HepG2 (cell line): ENCODE results near the gene KIF23. TPM values are rescaled to one million over a fixed set of nuclear protein-coding genes. Genes with fewer than 3 reads are reported as not detected.

Experiments used
- ATAC-seq: fragments of 200-7000 bp; cut with Tn5 transposase; 3 replicates; pipeline ENCODE4 v1.9.1; 2020; ENCODE audit warnings: mild to moderate bottlenecking, moderate library complexity
- BruUV-seq: library from RNA; stranded (reverse); fragments of 400-500 nt; replicated peaks from 2 replicates; lab custom pipeline; 2021; lab: Mats Ljungman, UMichigan
- CTCF ChIA-PET: fragments of 300-600 bp; formaldehyde crosslinking; extraction: SDS; loops from one replicate; lab custom pipeline; 2021; ENCODE audit warnings: low total read pairs, inconsistent platforms, low intra/inter-chr PET ratio; lab: Yijun Ruan, JAX
- POLR2A ChIA-PET: fragments of 350-600 bp; sonication (Branson Sonifier 250); formaldehyde crosslinking; loops from one replicate; lab custom pipeline; 2020; ENCODE audit warnings: antibody characterized with exemption, inconsistent platforms; lab: Yijun Ruan, JAX
- DNase-seq: peaks from one replicate; pipeline ENCODE4 v3.0.0-alpha.2; 2015; ENCODE audit warnings: low spot score
- FAIRE-seq: peaks from 3 replicates; lab custom pipeline; 2011; peaks lifted over from hg19 to GRCh38; lab: Jason Lieb, UNC
- H2AFZ ChIP-seq: one replicate; pipeline ENCODE4 v1.6.1; 2011; ENCODE audit warnings: low read length, inconsistent platforms
- H3K27ac ChIP-seq: fragments of 300-600 bp; 3 replicates; pipeline ENCODE4 v1.8.0; 2011; ENCODE audit warnings: mixed run types, mild to moderate bottlenecking, mixed read lengths, low read length, inconsistent platforms; ENCODE audit not compliant: insufficient read depth; ENCODE audit errors: extremely low read length
- H3K27me3 ChIP-seq, 2 experiments: fragments of 200-600 bp in 1 of 2; 2 replicates in 1 of 2; 3 replicates in 1 of 2; pipeline versions ENCODE4 v1.6.0 to v1.8.0; 2011; ENCODE audit warnings: low read length in 2 of 2, mild to moderate bottlenecking in 2 of 2, moderate library complexity in 2 of 2, inconsistent platforms in 1 of 2; ENCODE audit not compliant: insufficient read depth in 2 of 2, control insufficient read depth in 1 of 2
- H3K36me3 ChIP-seq, 2 experiments: fragments of 200-600 bp in 1 of 2; replicated peaks in 1 of 2; 2 replicates in 1 of 2; 3 replicates in 1 of 2; pipeline versions ENCODE4 v1.5.1 to v1.8.0; 2011; ENCODE audit warnings: low read length in 2 of 2, inconsistent platforms in 1 of 2; ENCODE audit not compliant: insufficient read depth in 2 of 2, control insufficient read depth in 1 of 2
- H3K4me1 ChIP-seq: 2 replicates; pipeline ENCODE4 v1.5.1; 2012; ENCODE audit warnings: low read length, inconsistent platforms; ENCODE audit not compliant: insufficient read depth
- H3K4me2 ChIP-seq: 2 replicates; pipeline ENCODE4 v1.6.0; 2011; ENCODE audit warnings: low read depth, low read length, inconsistent platforms
- H3K4me3 ChIP-seq, 3 experiments: fragments of 200-600 bp in 1 of 3; sonication (generic), shearing (Covaris generic) in 1 of 3; replicated peaks in 1 of 3; 2 replicates each; pipeline ENCODE4 v1.5.1; 2011 to 2016; ENCODE audit warnings: low read length in 3 of 3, inconsistent platforms in 2 of 3, low read depth in 2 of 3, mild to moderate bottlenecking in 2 of 3, control low read depth in 1 of 3, mixed read lengths in 1 of 3; ENCODE audit not compliant: insufficient read depth in 1 of 3
- H3K79me2 ChIP-seq: one replicate; pipeline ENCODE4 v1.6.1; 2011; ENCODE audit warnings: low read length, inconsistent platforms; ENCODE audit not compliant: insufficient read depth
- H3K9ac ChIP-seq: 2 replicates; pipeline ENCODE4 v1.6.0; 2011; ENCODE audit warnings: mild to moderate bottlenecking, low read depth, low read length, inconsistent platforms; ENCODE audit not compliant: insufficient read depth
- H3K9me3 ChIP-seq: 2 replicates; pipeline ENCODE4 v1.5.1; 2012; ENCODE audit warnings: mild to moderate bottlenecking, low read length
- H4K20me1 ChIP-seq: 2 replicates; pipeline ENCODE4 v1.6.0; 2011; ENCODE audit warnings: inconsistent platforms, mild to moderate bottlenecking, low read length, moderate library complexity; ENCODE audit not compliant: insufficient read depth
- CREB1 ChIP-seq, 2 experiments: fragments of 450-650 bp in 1 of 2; IDR thresholded peaks; 2 replicates each; pipeline ENCODE4 v1.6.1; 2016 to 2017; ENCODE audit warnings: control low read depth in 1 of 2, mild to moderate bottlenecking in 1 of 2, missing compliant biosample characterization in 1 of 2, missing genetic modification characterization in 1 of 2
- CTCF ChIP-seq: sonication (generic); formaldehyde crosslinking; IDR thresholded peaks from 2 replicates; pipeline ENCODE4 v1.5.0; 2020; ENCODE audit warnings: mild to moderate bottlenecking, missing genetic modification reagents, moderate library complexity
- ONECUT2 ChIP-seq: sonication (generic); formaldehyde crosslinking; IDR thresholded peaks from 2 replicates; pipeline ENCODE4 v1.4.0; 2020; ENCODE audit warnings: missing genetic modification reagents
- ZBTB46 ChIP-seq: sonication (generic); formaldehyde crosslinking; IDR thresholded peaks from 2 replicates; pipeline ENCODE4 v1.4.0; 2020; ENCODE audit warnings: mild to moderate bottlenecking, missing genetic modification reagents, borderline replicate concordance
- ZNF18 ChIP-seq: sonication (generic); formaldehyde crosslinking; IDR thresholded peaks from 2 replicates; pipeline ENCODE4 v1.8.0; 2022; ENCODE audit warnings: mild to moderate bottlenecking, missing genetic modification reagents; ENCODE audit not compliant: insufficient replicate concordance
- ZNF362 ChIP-seq: sonication (generic); formaldehyde crosslinking; IDR thresholded peaks from 2 replicates; pipeline ENCODE4 v1.4.0; 2020; ENCODE audit warnings: missing genetic modification reagents, mild to moderate bottlenecking, borderline replicate concordance
- WGBS: methylation state at CpG from one replicate; pipeline ENCODE4 v1.1.6; 2017; ENCODE audit warnings: low lambda C conversion rate; 5-methylcytosine and 5-hydroxymethylcytosine counted together
- in situ Hi-C: cut with HindIII; loops from 2 replicates; pipeline ENCODE4 v1.10.0; 2017; ENCODE audit warnings: low pct_unique_long_range_greater_than_20kb; ENCODE audit not compliant: extremely low pct_ligation_motif_present
- intact Hi-C: fragments of 100-400 bp; cut with micrococcal nuclease; formaldehyde crosslinking; loops from one replicate; pipeline ENCODE4 v1.10.0; 2022; ENCODE audit not compliant: unreplicated experiment
- polyA plus RNA-seq, 8 experiments: library from polyadenylated mRNA; depleted of rRNA in 3 of 8; stranded (reverse) in 7 of 8; unstranded in 1 of 8; fragments of >200 nt; fragmentation: Illumina TruSeq in 4 of 8; extraction: Trizol in 4 of 8; gene quantifications; 2 replicates each; pipeline versions ENCODE4 v1.2.1 to v1.2.3, GENCODE V29; 2011 to 2016; ENCODE audit warnings: low read depth in 4 of 8, missing spikeins in 1 of 8, mixed read lengths in 1 of 8; ENCODE audit not compliant: insufficient read depth in 1 of 8
- total RNA-seq, 5 experiments: library from RNA; depleted of rRNA; stranded (reverse); fragments of >200 nt; fragmentation: Illumina TruSeq; extraction: Trizol; gene quantifications; 2 replicates each; pipeline ENCODE4 v1.2.3, GENCODE V29; 2016; ENCODE audit warnings: low read depth in 1 of 5

KIF23 gene
- total and polyA plus RNA-seq, 2 of the 13 experiments (the other 11 are each of a cell fraction or from before 2014, with no cell fraction given): 11.3 to 38.1 TPM

- intact Hi-C loops: no loop called here
- FAIRE-seq (no peak), ATAC-seq (peak; percentile 46; the same call in 1 of the 3 replicates), DNase-seq (no peak)
- peaks cover 0 to 5% of the 10 kb centered on the region in 2 experiments; a peak in 2 of 5 replicates for H3K27me3 ChIP-seq
- CTCF ChIA-PET: no interaction called here
- H3K9ac ChIP-seq: no peak overlapping the region
- POLR2A ChIA-PET: no interaction called here
- H3K4me2 ChIP-seq: no peak overlapping the region
- WGBS: 39% methylated on average over 8 of the region's 8 CpGs
- H2AFZ ChIP-seq: no peak overlapping the region
- H3K36me3 ChIP-seq: no peaks in the 10 kb centered on the region
- H3K4me1 ChIP-seq: peaks cover 22% of the 10 kb centered on the region
- no peaks in the 10 kb centered on the region for H4K20me1 ChIP-seq
- TF ChIP-seq CTCF (CRISPR knock-in tag): 0 out of 2 replicates have a peak, but pooled peaks have one; percentile 5
- no peak for TF ChIP-seq CREB1 (IDR thresholded peaks at IDR 0.05)
- no peak for TF ChIP-seq CREB1 (CRISPR knock-in tag; IDR thresholded peaks at IDR 0.05)
- H3K9me3 ChIP-seq: no peaks in the 10 kb centered on the region
- H3K4me3 ChIP-seq: no peak overlapping the region
- in situ Hi-C loops: no loop called here
- no peak overlapping the region for H3K27ac ChIP-seq
- no TSS peak for BruUV-seq
- no peaks in the 10 kb centered on the region for H3K79me2 ChIP-seq
Measured at GRCh38 chr15:69375151-69375790, 38.9 kb upstream of the KIF23 start.

- no peaks in the 10 kb centered on the region for H3K9me3 ChIP-seq
- CTCF ChIA-PET: no interaction called here
- H3K27ac ChIP-seq: no peak overlapping the region
- WGBS: 36% methylated on average over 8 of the region's 8 CpGs
- in situ Hi-C loops: no loop called here
- H3K79me2 ChIP-seq: no peaks in the 10 kb centered on the region
- H3K4me3 ChIP-seq: no peak overlapping the region
- H3K9ac ChIP-seq: no peak overlapping the region
- peaks cover 0 to 5% of the 10 kb centered on the region in 2 experiments; a peak in 2 of 5 replicates for H3K27me3 ChIP-seq
- no peaks in the 10 kb centered on the region for H3K36me3 ChIP-seq
- peaks cover 26% of the 10 kb centered on the region for H3K4me1 ChIP-seq
- no peak for ATAC-seq
- DNase-seq: no peak
- H4K20me1 ChIP-seq: no peaks in the 10 kb centered on the region
- FAIRE-seq: no peak
- H3K4me2 ChIP-seq: no peak overlapping the region
- POLR2A ChIA-PET: no interaction called here
- H2AFZ ChIP-seq: no peak overlapping the region
- no TSS peak for BruUV-seq
- intact Hi-C loops: no loop called here
- TF ChIP-seq ZNF362 (no peak), ONECUT2 (CRISPR knock-in tag) (no peak), ZNF18 (CRISPR knock-in tag) (no peak), ZBTB46 (CRISPR knock-in tag) (no peak)
Measured at GRCh38 chr15:69377216-69377970, 36.8 kb upstream of the KIF23 start.
